ENCODE data around the gene MED13L. TPM values are rescaled to one million over a fixed set of nuclear protein-coding genes. Genes with fewer than 3 reads are reported as not detected.

MED13L gene
- total RNA-seq, 4 donors from 2014 or later = 173 to 222 (median 192) TPM

- Histone ChIP-seq H3K27ac (no peak overlapping the region), H3K36me3 (no peaks in the 10 kb centered on the region), H3K4me3 (no peak overlapping the region), H3K4me1 (peaks cover 0 to 33% (median 0%) of the 10 kb centered on the region in 3 donors), H3K27me3 (no peaks in the 10 kb centered on the region), H3K9me3 (no peaks in the 10 kb centered on the region)
- 94 to 100% methylated on average over 1 of the region's 1 CpG for WGBS, 2 donors (ENCODE audit: low coverage in 1 of 2)
- ATAC-seq = no peak
- no peak for TF ChIP-seq EP300 (IDR thresholded peaks at IDR 0.05)
- no peak for TF ChIP-seq CTCF (IDR thresholded peaks at IDR 0.05)
- no peak for TF ChIP-seq POLR2A (IDR thresholded peaks at IDR 0.05)
- TF ChIP-seq POLR2AphosphoS5 (IDR thresholded peaks at IDR 0.05) = no peak
These were observed 202.8 kb downstream of the MED13L start for GRCh38 chr12:116074686-116075085.

- Histone ChIP-seq H3K4me1 (peaks cover 0 to 52% (median 0%) of the 10 kb centered on the region in 3 donors), H3K27ac (no peak overlapping the region), H3K36me3 (no peaks in the 10 kb centered on the region), H3K27me3 (no peaks in the 10 kb centered on the region), H3K9me3 (no peaks in the 10 kb centered on the region), H3K4me3 (no peak overlapping the region)
- no peak for ATAC-seq
- 88 to 92% methylated on average over 2 of the region's 2 CpGs for WGBS, 2 donors (ENCODE audit: low coverage in 1 of 2)
- TF ChIP-seq POLR2AphosphoS5 (IDR thresholded peaks at IDR 0.05) = no peak
- no peak for TF ChIP-seq EP300 (IDR thresholded peaks at IDR 0.05)
- TF ChIP-seq POLR2A (IDR thresholded peaks at IDR 0.05) = no peak
- no peak for TF ChIP-seq CTCF (IDR thresholded peaks at IDR 0.05)
These were observed 205.8 kb downstream of the MED13L start for GRCh38 chr12:116071555-116072230.

GRCh38 chr12:116070444-116070843 lies 207.0 kb downstream of the MED13L start:
- Histone ChIP-seq H3K27me3 (no peaks in the 10 kb centered on the region), H3K4me1 (peaks cover 8 to 63% (median 9%) of the 10 kb centered on the region in 3 donors), H3K27ac (no peak overlapping the region), H3K36me3 (no peaks in the 10 kb centered on the region), H3K9me3 (no peaks in the 10 kb centered on the region), H3K4me3 (no peak overlapping the region)
- WGBS, 2 donors (ENCODE audit: low coverage in 1 of 2) = 94 to 97% methylated on average over 3 of the region's 3 CpGs
- no peak for TF ChIP-seq POLR2A (IDR thresholded peaks at IDR 0.05)
- no peak for TF ChIP-seq EP300 (IDR thresholded peaks at IDR 0.05)
- TF ChIP-seq CTCF (IDR thresholded peaks at IDR 0.05) = no peak
- TF ChIP-seq POLR2AphosphoS5 (IDR thresholded peaks at IDR 0.05) = no peak
- ATAC-seq = no peak

DNA sequence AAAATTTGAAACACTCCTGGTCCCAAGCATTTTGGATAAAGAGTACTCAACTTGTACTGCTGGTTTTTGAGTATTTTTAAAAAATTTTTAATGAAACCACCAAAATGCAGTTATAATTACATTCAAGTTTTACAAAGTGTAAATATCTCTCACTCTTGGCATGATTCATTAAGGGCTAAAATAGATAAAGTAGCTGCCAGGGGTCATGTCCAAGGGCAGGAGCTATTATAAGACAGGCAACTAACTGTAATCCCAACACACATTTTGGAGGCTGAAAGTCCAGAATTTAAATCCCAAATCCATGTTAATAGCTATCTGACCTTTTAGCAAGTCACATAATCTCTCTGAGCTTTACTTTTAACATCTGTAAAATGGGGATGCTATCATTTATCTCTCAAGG lies 207.6 kb downstream of the MED13L start:
- H3K4me3 ChIP-seq = no peak overlapping the region
- no peaks in the 10 kb centered on the region for H3K9me3 ChIP-seq
- H3K27ac ChIP-seq = no peak overlapping the region
- H3K36me3 ChIP-seq = no peaks in the 10 kb centered on the region
- H3K4me1 ChIP-seq = peaks cover 10 to 63% (median 11%) of the 10 kb centered on the region in 3 donors
- H3K27me3 ChIP-seq = no peaks in the 10 kb centered on the region
- TF ChIP-seq POLR2AphosphoS5 (IDR thresholded peaks at IDR 0.05) = no peak
- TF ChIP-seq CTCF (IDR thresholded peaks at IDR 0.05) = no peak
- TF ChIP-seq EP300 (IDR thresholded peaks at IDR 0.05) = no peak
- TF ChIP-seq POLR2A (IDR thresholded peaks at IDR 0.05) = no peak
- no peak for ATAC-seq

- Histone ChIP-seq H3K4me1 (peaks cover 10 to 68% (median 11%) of the 10 kb centered on the region in 3 donors), H3K4me3 (no peak overlapping the region), H3K36me3 (no peaks in the 10 kb centered on the region), H3K9me3 (no peaks in the 10 kb centered on the region), H3K27ac (no peak overlapping the region), H3K27me3 (no peaks in the 10 kb centered on the region)
- no peak for ATAC-seq
- 89% methylated on average over 6 to 9 of the region's 9 CpGs for WGBS, 2 donors (ENCODE audit: low coverage in 1 of 2)
- no peak for TF ChIP-seq EP300 (IDR thresholded peaks at IDR 0.05)
- no peak for TF ChIP-seq POLR2A (IDR thresholded peaks at IDR 0.05)
- TF ChIP-seq CTCF (IDR thresholded peaks at IDR 0.05) = no peak
- TF ChIP-seq POLR2AphosphoS5 (IDR thresholded peaks at IDR 0.05) = no peak
These were observed 208.6 kb downstream of the MED13L start for GRCh38 chr12:116068853-116069252.
